ENCODE measurements around the gene ENAH.
"Not testable (repeated sequence)": the region's sequence is repeated elsewhere in the genome, so short reads cannot be mapped to it uniquely, and the experiment has no call there.

The ENAH gene

GRCh38 chr1:225522588-225523262 is 130.2 kb downstream of the ENAH start:
- no peak overlapping the region for H3K4me3 ChIP-seq (ENCODE audit: control insufficient read depth in 1 of 7, extremely low read depth in 1 of 7, insufficient read depth in 4 of 7, low read depth in 2 of 7, low read length in 6 of 7)
- ChIA-PET CTCF (interaction anchor here (0.8 to 1.1 kb wide), 3 partner anchors 37 to 360 kb away, joined by 3 read pairs; no protein-coding TSS in a partner anchor), POLR2A (no interaction called here)
- no peaks in the 10 kb centered on the region for H3K4me1 ChIP-seq (ENCODE audit: control extremely low read depth in 1 of 4, control insufficient read depth in 4 of 4, insufficient read depth in 4 of 4, low read length in 3 of 4)
- H3K27ac ChIP-seq (ENCODE audit: insufficient read depth in 1 of 2, low read depth in 1 of 2, low read length in 2 of 2, poor library complexity in 1 of 2, severe bottlenecking in 2 of 2), result no peak overlapping the region
- WGBS (ENCODE audit: insufficient coverage), result 100% methylated on average over 1 of the region's 1 CpG
- DNase-seq, result no peak
- H3K36me3 ChIP-seq (ENCODE audit: control insufficient read depth in 4 of 4, insufficient read depth in 4 of 4, low read length in 3 of 4), result no peaks in the 10 kb centered on the region
- no peaks in the 10 kb centered on the region for H3K27me3 ChIP-seq (replicated peaks in 2 of 5; ENCODE audit: control insufficient read depth in 4 of 5, insufficient read depth in 5 of 5, low read length in 4 of 5)
- no peaks in the 10 kb centered on the region for H3K9me3 ChIP-seq (ENCODE audit: control extremely low read depth in 1 of 5, control insufficient read depth in 4 of 5, insufficient read depth in 2 of 5, low read depth in 1 of 5, low read length in 4 of 5)

GRCh38 chr1:225520587-225521227 is 132.2 kb downstream of the ENAH start:
- POLR2A ChIA-PET, result no interaction called here
- Histone ChIP-seq H3K36me3 (ENCODE audit: control insufficient read depth in 4 of 4, insufficient read depth in 4 of 4, low read length in 3 of 4) (no peaks in the 10 kb centered on the region), H3K4me3 (ENCODE audit: control insufficient read depth in 1 of 7, extremely low read depth in 1 of 7, insufficient read depth in 4 of 7, low read depth in 2 of 7, low read length in 6 of 7) (no peak overlapping the region), H3K9me3 (ENCODE audit: control extremely low read depth in 1 of 5, control insufficient read depth in 4 of 5, insufficient read depth in 2 of 5, low read depth in 1 of 5, low read length in 4 of 5) (no peaks in the 10 kb centered on the region), H3K27me3 (replicated peaks in 2 of 5; ENCODE audit: control insufficient read depth in 4 of 5, insufficient read depth in 5 of 5, low read length in 4 of 5) (no peaks in the 10 kb centered on the region), H3K27ac (ENCODE audit: insufficient read depth in 1 of 2, low read depth in 1 of 2, low read length in 2 of 2, poor library complexity in 1 of 2, severe bottlenecking in 2 of 2) (no peak overlapping the region), H3K4me1 (ENCODE audit: control extremely low read depth in 1 of 4, control insufficient read depth in 4 of 4, insufficient read depth in 4 of 4, low read length in 3 of 4) (no peaks in the 10 kb centered on the region)
- no peak for DNase-seq
- CTCF ChIA-PET, result no interaction called here
- no CpG with 5 or more reads among the region's 7 CpGs for WGBS (ENCODE audit: insufficient coverage)

DNA sequence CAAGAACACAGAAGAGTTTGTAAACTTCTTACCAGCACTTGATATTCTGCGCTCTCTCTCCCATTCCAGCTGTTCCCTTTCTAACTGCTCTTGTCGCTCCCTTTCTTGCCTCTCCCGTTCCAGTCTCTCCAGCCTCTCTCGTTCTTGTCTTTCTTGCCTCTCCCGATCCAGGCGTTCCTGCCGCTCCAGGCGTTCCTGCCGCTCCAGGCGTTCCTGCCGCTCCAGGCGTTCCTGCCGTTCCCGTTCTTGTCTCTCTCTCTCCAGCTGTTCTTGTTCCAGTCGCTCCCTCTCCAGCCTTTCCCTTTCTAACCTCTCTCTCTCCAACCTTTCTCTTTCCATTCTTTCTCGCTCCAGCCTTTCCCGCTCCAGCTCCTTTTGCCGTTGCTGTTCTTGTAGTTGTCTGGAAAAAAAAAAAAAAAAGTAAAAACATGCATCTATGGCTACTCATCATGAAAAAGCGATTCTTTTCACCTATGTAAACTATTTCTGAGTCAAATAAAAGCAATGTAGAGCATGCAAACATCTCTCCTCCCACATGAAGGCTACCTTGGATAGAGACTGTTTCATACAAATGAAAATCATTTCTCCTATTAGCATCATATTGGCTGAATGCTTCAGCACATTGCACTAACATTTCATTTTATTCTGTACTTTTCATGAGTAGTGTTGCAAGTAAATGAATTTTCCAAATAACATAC is 133.6 kb downstream of the ENAH start:
- WGBS (ENCODE audit: insufficient coverage), result over 99% methylated on average over 15 of the region's 19 CpGs
- no peaks in the 10 kb centered on the region for H3K4me1 ChIP-seq (ENCODE audit: control extremely low read depth in 1 of 4, control insufficient read depth in 4 of 4, insufficient read depth in 4 of 4, low read length in 3 of 4)
- no peaks in the 10 kb centered on the region for H3K9me3 ChIP-seq (ENCODE audit: control extremely low read depth in 1 of 5, control insufficient read depth in 4 of 5, insufficient read depth in 2 of 5, low read depth in 1 of 5, low read length in 4 of 5)
- ChIA-PET CTCF (interaction anchor here (1.2 kb wide), 1 partner anchor 34 kb away, joined by 3 read pairs; no protein-coding TSS in a partner anchor), POLR2A (no interaction called here)
- DNase-seq, result no peak
- no peak overlapping the region for H3K4me3 ChIP-seq (ENCODE audit: control insufficient read depth in 1 of 7, extremely low read depth in 1 of 7, insufficient read depth in 4 of 7, low read depth in 2 of 7, low read length in 6 of 7)
- no peaks in the 10 kb centered on the region for H3K27me3 ChIP-seq (replicated peaks in 2 of 5; ENCODE audit: control insufficient read depth in 4 of 5, insufficient read depth in 5 of 5, low read length in 4 of 5)
- no peaks in the 10 kb centered on the region for H3K36me3 ChIP-seq (ENCODE audit: control insufficient read depth in 4 of 4, insufficient read depth in 4 of 4, low read length in 3 of 4)
- no peak overlapping the region for H3K27ac ChIP-seq (ENCODE audit: insufficient read depth in 1 of 2, low read depth in 1 of 2, low read length in 2 of 2, poor library complexity in 1 of 2, severe bottlenecking in 2 of 2)

- 93% methylated on average over 8 of the region's 8 CpGs for WGBS (ENCODE audit: insufficient coverage)
- POLR2A ChIA-PET, result no interaction called here
- no peak overlapping the region for H3K4me3 ChIP-seq (ENCODE audit: control insufficient read depth in 1 of 7, extremely low read depth in 1 of 7, insufficient read depth in 4 of 7, low read depth in 2 of 7, low read length in 6 of 7)
- no peaks in the 10 kb centered on the region for H3K27me3 ChIP-seq (replicated peaks in 2 of 5; ENCODE audit: control insufficient read depth in 4 of 5, insufficient read depth in 5 of 5, low read length in 4 of 5)
- no peak for DNase-seq
- no peaks in the 10 kb centered on the region for H3K9me3 ChIP-seq (ENCODE audit: control extremely low read depth in 1 of 5, control insufficient read depth in 4 of 5, insufficient read depth in 2 of 5, low read depth in 1 of 5, low read length in 4 of 5)
- CTCF ChIA-PET, result interaction anchor here (0.5 to 1.8 kb wide), 2 partner anchors 9 to 770 kb away, joined by 3 to 4 read pairs; no protein-coding TSS in a partner anchor
- H3K4me1 ChIP-seq (ENCODE audit: control extremely low read depth in 1 of 4, control insufficient read depth in 4 of 4, insufficient read depth in 4 of 4, low read length in 3 of 4), result no peaks in the 10 kb centered on the region
- H3K27ac ChIP-seq (ENCODE audit: insufficient read depth in 1 of 2, low read depth in 1 of 2, low read length in 2 of 2, poor library complexity in 1 of 2, severe bottlenecking in 2 of 2), result no peak overlapping the region
- no peaks in the 10 kb centered on the region for H3K36me3 ChIP-seq (ENCODE audit: control insufficient read depth in 4 of 4, insufficient read depth in 4 of 4, low read length in 3 of 4)
Observed at GRCh38 chr1:225517697-225518096, 135.2 kb downstream of the ENAH start.

- CTCF ChIA-PET, result interaction anchor here (1.8 kb wide), 1 partner anchor 10 kb away, joined by 4 read pairs; no protein-coding TSS in a partner anchor
Observed at GRCh38 chr1:225517221-225517620, 135.7 kb downstream of the ENAH start.

GRCh38 chr1:225514671-225515081 is 138.2 kb downstream of the ENAH start:
- Histone ChIP-seq H3K9me3 (ENCODE audit: control extremely low read depth in 1 of 5, control insufficient read depth in 4 of 5, insufficient read depth in 2 of 5, low read depth in 1 of 5, low read length in 4 of 5) (no peaks in the 10 kb centered on the region), H3K36me3 (ENCODE audit: control insufficient read depth in 4 of 4, insufficient read depth in 4 of 4, low read length in 3 of 4) (no peaks in the 10 kb centered on the region), H3K27ac (ENCODE audit: insufficient read depth in 1 of 2, low read depth in 1 of 2, low read length in 2 of 2, poor library complexity in 1 of 2, severe bottlenecking in 2 of 2) (no peak overlapping the region), H3K4me3 (ENCODE audit: control insufficient read depth in 1 of 7, extremely low read depth in 1 of 7, insufficient read depth in 4 of 7, low read depth in 2 of 7, low read length in 6 of 7) (no peak overlapping the region), H3K4me1 (ENCODE audit: control extremely low read depth in 1 of 4, control insufficient read depth in 4 of 4, insufficient read depth in 4 of 4, low read length in 3 of 4) (no peaks in the 10 kb centered on the region), H3K27me3 (replicated peaks in 2 of 5; ENCODE audit: control insufficient read depth in 4 of 5, insufficient read depth in 5 of 5, low read length in 4 of 5) (no peaks in the 10 kb centered on the region)
- POLR2A ChIA-PET, result no interaction called here
- DNase-seq, result no peak
- 100% methylated on average over 2 of the region's 3 CpGs for WGBS (ENCODE audit: insufficient coverage)
- CTCF ChIA-PET, result interaction anchor here (0.6 kb wide), 1 partner anchor 464 kb away, joined by 3 read pairs; no protein-coding TSS in a partner anchor

More at GRCh38 chr1:225517221-225517620, 135.7 kb downstream of the ENAH start:
- Histone ChIP-seq H3K4me3 (ENCODE audit: control insufficient read depth in 1 of 7, extremely low read depth in 1 of 7, insufficient read depth in 4 of 7, low read depth in 2 of 7, low read length in 6 of 7) (no peak overlapping the region), H3K9me3 (ENCODE audit: control extremely low read depth in 1 of 5, control insufficient read depth in 4 of 5, insufficient read depth in 2 of 5, low read depth in 1 of 5, low read length in 4 of 5) (no peaks in the 10 kb centered on the region), H3K27me3 (replicated peaks in 2 of 5; ENCODE audit: control insufficient read depth in 4 of 5, insufficient read depth in 5 of 5, low read length in 4 of 5) (no peaks in the 10 kb centered on the region), H3K4me1 (ENCODE audit: control extremely low read depth in 1 of 4, control insufficient read depth in 4 of 4, insufficient read depth in 4 of 4, low read length in 3 of 4) (no peaks in the 10 kb centered on the region), H3K36me3 (ENCODE audit: control insufficient read depth in 4 of 4, insufficient read depth in 4 of 4, low read length in 3 of 4) (no peaks in the 10 kb centered on the region), H3K27ac (ENCODE audit: insufficient read depth in 1 of 2, low read depth in 1 of 2, low read length in 2 of 2, poor library complexity in 1 of 2, severe bottlenecking in 2 of 2) (no peak overlapping the region)
- POLR2A ChIA-PET, result no interaction called here
- no peak for DNase-seq
- 98% methylated on average over 6 of the region's 6 CpGs for WGBS (ENCODE audit: insufficient coverage)

GRCh38 chr1:225513576-225513975 is 139.3 kb downstream of the ENAH start:
- H3K36me3 ChIP-seq (ENCODE audit: control insufficient read depth in 4 of 4, insufficient read depth in 4 of 4, low read length in 3 of 4); H3K4me1 ChIP-seq (ENCODE audit: control extremely low read depth in 1 of 4, control insufficient read depth in 4 of 4, insufficient read depth in 4 of 4, low read length in 3 of 4); POLR2A ChIA-PET; H3K4me3 ChIP-seq (ENCODE audit: control insufficient read depth in 1 of 7, extremely low read depth in 1 of 7, insufficient read depth in 4 of 7, low read depth in 2 of 7, low read length in 6 of 7); H3K27me3 ChIP-seq (replicated peaks in 2 of 5; ENCODE audit: control insufficient read depth in 4 of 5, insufficient read depth in 5 of 5, low read length in 4 of 5); DNase-seq; H3K27ac ChIP-seq (ENCODE audit: insufficient read depth in 1 of 2, low read depth in 1 of 2, low read length in 2 of 2, poor library complexity in 1 of 2, severe bottlenecking in 2 of 2); CTCF ChIA-PET; H3K9me3 ChIP-seq (ENCODE audit: control extremely low read depth in 1 of 5, control insufficient read depth in 4 of 5, insufficient read depth in 2 of 5, low read depth in 1 of 5, low read length in 4 of 5): not testable (repeated sequence)
- 100% methylated on average over 4 of the region's 9 CpGs for WGBS (ENCODE audit: insufficient coverage)

All from common myeloid progenitor, CD34-positive (primary cell).